HG03159 (cell line): ENCODE data around the gene PRKCSH.

Source experiments
- ATAC-seq: cut with Tn5 transposase; IDR thresholded peaks from one replicate; pipeline ENCODE4 v1.9.1; 2021; ENCODE audit warnings: mild to moderate bottlenecking, moderate library complexity; ENCODE audit not compliant: unreplicated experiment

The PRKCSH gene

GRCh38 chr19:11499220-11499726 is 63.8 kb downstream of the PRKCSH start:
- no peak for ATAC-seq

- ATAC-seq: no peak
Observed at GRCh38 chr19:11499890-11500420, 64.5 kb downstream of the PRKCSH start.
